ENCODE results near the gene PRICKLE3.

- TF ChIP-seq CTCF (IDR thresholded peaks at IDR 0.05) (no peak), POLR2A (IDR thresholded peaks at IDR 0.05) (no peak)
Observed at GRCh38 chrX:49203536-49203935, 17.4 kb upstream of the PRICKLE3 start.

Data from testis (tissue), 2 donors.